ENCODE data around the gene ZNF189.
A peak's percentile ranks its signal among the peaks of the same experiment; 100 is the strongest.
"Not testable (repeated sequence)": the region's sequence is repeated elsewhere in the genome, so short reads cannot be mapped to it uniquely, and the experiment has no call there.

ZNF189 gene

DNA sequence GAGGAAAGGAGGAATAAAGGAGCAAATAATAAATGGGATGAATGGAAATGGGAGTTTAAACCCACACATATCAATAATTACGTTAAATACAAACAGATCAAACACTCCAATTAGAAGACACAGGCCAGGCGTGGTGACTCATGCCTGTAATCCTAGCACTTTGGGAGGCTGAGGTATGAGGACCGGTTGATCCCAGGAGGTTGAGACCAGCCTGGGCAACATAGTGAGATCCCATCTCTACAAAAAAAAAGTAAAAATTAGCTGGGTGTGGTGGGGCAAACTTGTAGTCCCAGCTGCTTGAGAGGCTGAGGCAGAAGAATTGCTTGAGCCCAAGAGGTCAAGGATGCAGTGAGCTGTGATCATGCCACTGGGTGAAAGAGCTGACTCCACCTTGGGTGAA lies 17.5 kb upstream of the ZNF189 start:
- DNase-seq, result no peak

DNA sequence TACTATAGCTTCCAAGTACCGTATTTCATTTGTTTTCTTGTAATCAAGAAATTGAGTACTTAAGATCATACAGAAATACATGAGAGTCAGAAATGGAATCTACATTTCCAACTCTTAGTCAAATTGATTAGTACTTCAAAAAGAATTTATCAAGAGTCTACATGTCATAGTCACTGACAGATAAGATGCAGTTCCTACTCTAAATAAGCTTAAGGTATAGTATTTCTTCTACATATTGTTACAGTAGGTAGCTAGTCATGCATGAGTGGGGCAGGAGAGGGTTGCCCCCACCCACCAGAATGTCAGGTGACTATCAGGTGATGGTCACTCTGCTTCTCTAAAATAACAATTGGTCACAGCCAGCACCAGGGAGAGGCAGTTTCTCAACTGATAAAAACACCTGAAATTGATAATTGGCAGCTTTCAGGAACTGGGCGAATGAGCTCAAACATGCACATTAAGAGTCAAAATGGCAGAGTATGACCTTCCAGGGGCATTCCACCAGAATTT lies 16.8 kb upstream of the ZNF189 start:
- no peak for DNase-seq

DNA sequence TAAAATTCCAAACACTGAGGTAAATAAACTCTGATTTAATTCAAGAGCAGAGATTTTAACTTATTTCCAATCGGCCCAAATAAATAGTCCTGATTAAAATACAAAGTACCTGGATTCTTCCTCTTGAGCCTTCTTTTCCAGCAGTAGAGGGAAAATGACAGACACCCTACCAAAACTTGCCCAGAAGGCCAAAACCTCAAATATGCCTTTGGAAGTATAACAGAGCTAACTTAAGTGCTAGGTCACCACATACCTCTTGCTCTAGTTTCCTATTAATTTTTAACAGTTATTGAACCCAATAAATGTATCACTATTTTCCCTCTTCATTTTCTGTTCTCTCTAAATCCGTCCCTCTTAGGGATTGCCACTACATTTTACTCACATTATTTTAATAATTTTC lies 15.3 kb upstream of the ZNF189 start:
- DNase-seq, result no peak

DNA sequence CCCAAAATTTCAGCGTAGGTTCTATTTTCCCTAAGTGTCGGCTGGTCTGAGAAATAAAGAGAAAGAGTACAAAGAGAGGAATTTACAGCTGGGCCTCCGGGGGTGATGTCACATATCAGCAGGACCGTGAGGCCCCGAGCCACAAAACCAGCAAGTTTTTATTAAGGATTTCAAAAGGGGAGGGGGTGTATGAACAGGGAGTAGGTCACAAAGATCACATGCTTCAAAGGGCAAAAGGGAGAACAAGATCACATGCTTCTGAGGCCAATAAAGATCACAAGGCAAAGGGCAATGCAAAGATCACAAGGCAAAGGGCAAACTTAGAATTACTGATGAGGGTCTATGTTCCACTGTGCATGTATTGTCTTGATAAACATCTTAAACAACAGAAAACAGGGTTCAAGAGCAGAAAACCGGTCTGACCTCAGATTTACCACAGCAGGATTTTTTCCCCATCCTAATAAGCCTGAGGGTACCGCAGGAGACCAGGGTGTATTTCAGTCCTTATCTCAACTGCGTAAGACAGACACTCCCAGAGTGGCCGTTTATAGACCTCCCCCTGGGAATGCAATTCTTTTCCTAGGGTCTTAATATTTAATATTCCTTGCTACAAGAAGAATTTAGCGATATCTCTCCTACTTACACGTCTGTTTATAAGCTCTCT lies 13.6 kb upstream of the ZNF189 start, which contains the start of gene BAAT:
TSS of gene BAAT (minus strand) at position 134 of the 664 bp plus-strand sequence. CDS start 13,602 bp downstream, outside the sequence.
- not testable (repeated sequence) for DNase-seq

DNA sequence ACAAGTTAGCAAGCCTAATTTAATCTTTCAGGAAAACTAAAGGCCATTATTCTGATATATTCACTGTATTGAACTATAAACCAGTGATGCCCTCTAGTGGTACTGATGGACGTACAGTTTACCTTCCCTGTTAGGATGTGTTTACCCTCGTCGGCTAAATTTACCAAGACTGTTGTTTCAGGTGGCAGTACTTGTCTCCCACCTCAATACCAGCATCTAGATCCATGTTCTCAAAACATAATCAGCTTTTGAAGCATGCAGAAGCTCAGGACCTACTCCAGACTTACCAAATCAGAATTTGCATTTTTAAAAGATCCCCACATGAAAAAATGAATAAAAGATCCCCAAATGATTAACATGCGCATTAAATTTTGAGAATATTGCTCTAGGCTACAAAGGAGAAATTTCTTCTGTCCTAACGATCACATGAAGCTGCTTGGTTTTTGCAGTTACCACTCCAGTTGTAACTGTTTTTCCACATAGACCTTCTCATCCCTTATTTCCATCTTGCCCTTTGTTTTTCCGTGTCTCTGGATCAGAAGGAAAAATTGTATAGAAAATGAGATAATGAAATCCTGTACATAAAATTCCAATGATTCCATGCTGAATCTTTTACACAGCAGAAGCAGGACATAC lies 10.7 kb upstream of the ZNF189 start:
- DNase-seq, result peak; percentile 42

DNA sequence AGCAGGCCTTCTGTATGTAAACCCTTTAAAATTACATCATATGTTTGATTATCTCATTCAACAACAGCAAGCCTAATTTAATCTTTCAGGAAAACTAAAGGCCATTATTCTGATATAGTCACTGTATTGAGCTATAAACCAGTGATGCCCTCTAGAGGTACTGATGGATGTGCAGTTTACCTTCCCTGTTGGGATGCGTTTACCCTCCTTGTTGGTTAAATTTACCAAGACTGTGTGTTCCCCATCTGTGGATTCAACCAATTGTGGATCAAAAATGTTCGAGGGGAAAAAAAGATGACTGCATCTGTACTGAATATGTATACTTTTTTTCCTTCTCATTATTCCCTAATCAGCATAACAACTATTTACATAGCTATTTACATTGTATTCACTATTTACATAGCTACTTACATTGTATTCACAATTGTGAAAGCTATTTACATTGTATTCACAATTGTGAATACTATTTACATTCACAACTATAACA lies 10.1 kb upstream of the ZNF189 start:
- DNase-seq, result no peak

DNA sequence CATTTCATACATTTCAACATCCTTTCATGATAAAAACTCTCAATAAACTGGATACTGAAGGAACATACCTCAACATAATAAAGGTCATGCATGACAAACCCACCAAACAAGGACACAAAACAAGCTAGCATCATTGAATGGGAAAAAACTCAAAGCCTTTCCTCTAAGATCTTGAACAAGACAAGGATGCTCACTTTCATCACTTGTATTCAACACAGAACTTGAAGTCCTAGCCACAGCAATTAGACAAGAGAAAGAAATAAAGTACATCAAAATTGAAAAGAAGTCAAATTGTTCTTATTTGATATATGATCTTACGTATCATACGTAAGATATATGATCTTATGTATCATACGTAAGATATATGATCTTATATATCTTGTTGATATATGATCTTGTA lies 5.5 kb upstream of the ZNF189 start:
- no peak for DNase-seq

DNA sequence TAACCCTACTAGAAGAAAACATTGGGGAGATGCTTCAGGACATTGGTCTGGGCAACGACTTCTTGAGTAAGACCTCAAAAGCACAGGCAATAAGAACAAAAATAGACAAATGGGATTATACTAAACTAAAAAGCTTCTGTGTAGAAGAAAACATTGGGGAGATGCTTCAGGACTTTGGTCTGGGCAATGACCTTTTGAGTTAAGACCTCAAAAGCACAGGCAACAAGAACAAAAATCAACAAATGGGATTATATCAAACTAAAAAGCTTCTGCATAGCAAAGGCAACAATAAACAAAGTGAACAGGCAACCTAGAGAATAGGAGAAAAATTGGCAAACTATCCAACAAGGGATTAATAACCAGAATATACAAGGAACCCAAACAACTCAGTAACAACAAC lies 4.0 kb upstream of the ZNF189 start:
- DNase-seq, result no peak

DNA sequence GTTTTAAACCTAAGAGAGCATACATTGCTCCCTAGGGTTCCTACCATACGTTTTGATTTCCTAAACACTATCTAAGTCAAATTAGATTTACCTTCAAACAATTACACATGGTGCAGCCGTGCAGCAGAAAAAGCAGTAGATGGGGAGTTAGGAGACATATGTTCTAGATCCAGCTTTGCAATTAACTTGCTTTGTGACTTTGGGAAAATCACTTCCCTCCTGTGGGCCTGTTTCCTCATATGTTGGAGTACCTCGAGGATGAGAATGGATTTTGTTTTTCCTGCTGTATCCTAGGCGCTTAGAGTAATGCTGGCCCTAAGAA lies 944 bp upstream of the ZNF189 start:
- DNase-seq, result no peak

DNA sequence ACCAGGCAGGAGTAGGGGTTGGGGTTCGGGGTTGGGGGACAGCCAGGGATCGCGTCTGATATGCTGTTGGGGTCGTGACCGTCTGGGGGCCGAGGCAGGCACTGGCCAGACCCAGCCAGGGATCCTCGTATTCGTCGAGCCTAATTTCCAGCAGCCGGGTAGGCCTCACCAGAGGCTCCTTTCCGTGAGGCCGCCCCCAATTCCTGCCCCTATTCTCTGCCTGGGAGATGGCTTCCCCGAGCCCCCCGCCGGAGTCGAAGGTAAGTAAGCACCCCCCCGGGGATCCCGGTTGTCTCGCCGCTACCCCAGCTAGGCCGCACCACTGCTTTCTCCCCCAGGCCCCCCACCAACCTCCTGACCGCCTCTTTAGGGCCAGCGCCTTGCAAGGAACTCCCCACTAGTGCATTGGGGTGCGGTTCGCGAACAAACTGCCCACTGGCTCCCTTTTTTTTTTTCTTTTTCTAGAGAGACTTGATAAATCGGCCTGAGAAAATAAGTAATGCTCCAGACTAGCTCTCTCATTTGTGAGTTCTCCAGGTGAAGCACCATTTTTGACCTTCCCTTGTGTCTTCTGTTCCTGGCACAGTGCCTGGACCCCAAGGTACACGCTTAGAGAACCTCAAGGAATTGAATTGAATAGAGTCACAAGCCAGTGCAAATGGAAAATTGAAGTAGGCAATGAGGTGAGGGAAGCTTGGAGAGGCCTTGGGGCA lies 435 bp downstream of the ZNF189 start:
- no peak for DNase-seq

DNA sequence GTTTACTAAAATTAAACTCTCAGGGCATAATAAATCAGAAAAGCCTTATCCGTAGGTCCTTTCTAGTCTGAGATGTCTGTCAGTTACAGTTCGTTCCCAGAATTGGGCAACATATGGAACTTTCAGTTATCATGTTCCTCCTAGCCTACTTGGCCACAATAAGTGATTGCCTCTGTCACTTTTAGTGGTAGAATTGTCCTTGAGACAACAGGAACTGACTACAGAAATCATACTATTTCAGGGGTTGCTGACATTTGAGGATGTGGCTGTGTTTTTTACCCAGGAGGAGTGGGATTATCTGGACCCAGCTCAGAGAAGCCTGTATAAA lies 956 bp downstream of the ZNF189 start:
- DNase-seq, result peak; percentile 70

DNA sequence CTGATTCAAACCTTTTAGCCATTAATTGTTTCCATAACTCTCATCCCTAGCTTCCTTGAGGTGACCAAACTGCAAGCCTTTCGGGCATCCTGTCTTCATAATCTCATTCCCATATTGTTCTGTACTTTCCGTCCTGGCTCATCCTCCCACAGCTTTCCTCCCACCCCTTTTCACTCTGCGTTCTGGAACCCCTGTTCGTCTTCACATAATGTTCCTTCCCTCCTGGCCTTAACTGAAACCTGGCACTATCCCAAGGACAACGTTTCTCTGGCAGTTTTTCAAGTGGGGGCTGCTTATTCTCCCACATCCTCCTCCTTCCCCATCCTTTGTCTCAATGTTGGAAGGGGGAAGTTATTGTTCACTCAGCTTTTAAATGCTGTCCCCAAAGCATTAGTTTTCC lies 1.5 kb downstream of the ZNF189 start:
- peak; percentile 19 for DNase-seq

DNA sequence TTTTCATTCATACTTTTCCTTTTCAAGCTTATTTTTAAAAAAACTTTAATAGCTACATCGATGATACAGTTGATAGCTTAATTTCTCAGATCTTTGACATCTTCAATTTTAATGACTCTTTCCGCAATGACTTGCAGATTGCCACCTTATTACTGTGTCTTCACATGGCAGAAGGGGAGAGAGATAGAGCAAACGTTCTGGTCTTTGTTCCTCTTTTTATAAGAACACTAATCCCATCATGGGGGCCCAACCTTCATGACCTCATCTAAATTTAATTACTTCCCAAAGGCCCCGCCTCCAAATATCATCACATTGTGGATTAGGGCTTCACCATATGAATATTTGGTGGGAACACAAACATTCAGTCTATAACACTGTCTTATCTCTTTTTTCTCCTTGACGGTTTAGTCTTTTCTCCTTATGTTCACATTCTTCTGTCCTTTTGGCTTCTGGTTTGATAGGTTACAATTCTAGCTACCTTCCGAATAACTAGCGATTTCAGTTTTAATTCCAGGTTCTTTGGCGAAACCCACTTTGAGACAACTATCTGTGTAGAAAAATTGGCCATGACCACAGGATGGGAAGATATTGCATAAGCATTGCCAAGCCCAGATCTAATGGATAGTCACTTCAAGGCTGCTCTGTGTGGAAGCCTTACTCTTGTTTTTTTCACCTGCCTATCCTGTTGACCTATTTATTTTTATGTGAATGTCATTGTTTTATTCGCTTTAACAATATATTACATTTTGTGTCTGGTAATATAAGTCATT lies 5.0 kb downstream of the ZNF189 start:
- no peak for DNase-seq

DNA sequence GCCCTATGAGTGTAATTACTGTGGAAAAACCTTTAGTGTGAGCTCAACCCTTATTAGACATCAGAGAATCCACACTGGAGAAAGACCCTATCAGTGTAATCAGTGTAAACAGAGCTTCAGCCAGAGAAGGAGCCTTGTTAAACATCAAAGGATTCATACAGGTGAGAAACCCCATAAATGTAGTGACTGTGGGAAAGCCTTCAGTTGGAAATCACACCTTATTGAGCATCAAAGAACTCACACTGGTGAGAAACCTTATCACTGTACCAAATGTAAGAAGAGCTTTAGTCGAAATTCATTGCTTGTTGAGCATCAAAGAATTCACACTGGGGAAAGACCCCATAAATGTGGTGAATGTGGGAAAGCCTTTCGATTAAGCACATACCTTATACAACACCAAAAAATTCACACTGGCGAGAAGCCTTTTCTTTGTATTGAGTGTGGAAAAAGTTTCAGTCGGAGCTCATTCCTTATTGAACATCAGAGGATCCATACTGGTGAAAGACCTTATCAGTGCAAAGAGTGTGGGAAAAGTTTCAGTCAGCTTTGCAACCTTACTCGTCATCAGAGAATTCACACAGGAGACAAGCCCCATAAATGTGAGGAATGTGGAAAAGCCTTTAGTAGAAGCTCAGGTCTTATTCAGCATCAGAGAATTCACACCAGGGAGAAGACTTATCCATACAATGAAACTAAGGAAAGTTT lies 9.9 kb downstream of the ZNF189 start:
- DNase-seq, result no peak

DNA sequence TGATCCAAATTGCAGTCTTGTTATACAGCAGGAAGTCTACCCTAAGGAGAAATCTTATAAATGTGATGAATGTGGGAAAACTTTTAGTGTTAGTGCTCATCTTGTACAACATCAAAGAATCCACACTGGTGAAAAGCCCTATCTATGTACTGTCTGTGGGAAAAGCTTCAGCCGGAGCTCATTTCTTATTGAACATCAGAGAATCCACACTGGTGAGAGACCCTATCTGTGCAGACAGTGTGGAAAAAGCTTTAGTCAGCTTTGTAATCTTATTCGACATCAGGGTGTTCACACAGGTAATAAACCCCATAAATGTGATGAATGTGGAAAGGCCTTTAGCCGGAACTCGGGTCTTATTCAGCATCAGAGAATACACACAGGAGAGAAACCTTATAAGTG lies 10.4 kb downstream of the ZNF189 start:
- no peak for DNase-seq

DNA sequence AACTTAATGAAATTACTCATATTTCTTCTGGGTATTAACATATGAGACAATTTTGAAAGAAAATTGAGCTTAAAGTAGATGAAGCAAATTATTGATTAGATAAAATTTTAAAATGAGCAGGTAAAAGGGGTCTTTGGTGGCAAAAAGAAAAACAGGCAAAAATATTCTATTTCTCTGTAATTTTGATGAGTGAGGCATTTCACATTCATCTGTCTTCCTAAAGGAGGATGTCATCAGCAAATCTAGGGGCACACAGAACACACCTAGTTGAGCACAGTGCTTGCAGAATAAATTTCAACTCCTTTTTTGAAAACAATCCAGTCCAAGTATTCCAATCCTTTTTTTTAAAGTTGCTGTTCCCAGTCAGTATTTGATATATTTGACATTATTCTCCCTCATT lies 16.2 kb downstream of the ZNF189 start:
- DNase-seq, result no peak

DNA sequence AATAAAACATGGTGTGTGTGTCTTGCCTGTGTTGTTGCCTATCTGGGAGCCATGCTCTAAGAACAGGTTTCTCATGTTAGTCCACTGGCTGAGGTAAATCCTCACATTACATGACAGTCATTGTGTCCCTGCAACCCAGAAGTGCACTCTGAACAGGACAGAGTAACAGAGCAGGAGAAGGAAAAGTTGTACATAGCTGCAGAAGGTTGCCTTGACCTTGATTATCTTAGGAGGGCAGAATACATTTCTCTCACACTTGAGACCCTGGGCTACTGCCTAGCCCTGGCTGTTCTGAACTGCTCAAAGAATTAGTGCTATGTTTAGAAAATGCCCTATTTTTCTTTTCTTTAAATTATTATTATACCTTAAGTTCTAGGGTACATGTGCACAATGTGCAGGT lies 16.9 kb downstream of the ZNF189 start:
- DNase-seq, result no peak

DNA sequence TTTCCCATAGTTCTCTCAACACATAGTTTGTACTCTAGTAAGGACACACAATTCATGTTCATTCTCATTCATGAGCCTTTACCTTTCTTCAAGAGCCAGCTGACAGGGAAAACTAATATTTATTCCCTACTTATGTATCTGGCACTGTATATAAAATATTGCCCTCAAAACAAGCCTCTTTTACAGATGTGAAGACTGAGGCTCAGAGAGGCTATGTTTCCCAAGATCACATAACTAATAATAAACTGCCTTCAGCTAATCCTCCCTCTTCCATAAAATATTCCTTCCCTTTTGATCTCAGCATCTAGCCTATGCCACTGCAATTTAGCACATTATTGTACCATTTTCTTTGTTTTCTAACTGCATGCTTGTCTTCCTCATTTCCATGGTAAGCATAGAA lies 18.7 kb downstream of the ZNF189 start:
- DNase-seq, result no peak

DNA sequence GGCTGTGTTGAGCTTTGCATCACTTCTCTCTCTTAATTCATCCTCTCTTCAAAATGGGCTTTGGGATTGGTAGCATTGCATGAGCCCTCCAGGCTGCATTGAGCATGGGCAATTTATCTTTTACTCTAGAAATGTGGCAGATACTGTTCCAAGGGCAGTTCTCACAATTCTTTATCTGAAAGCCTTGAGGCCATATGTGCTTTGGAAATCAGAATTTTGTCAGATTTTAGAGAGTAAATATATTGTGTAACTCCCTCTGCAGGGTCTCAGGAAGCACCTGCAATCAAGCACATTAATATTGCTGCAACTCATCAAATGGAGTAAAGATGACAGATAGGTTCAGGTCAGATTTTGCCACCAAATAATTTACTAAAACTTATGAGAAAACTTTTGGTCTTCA lies 19.3 kb downstream of the ZNF189 start:
- DNase-seq, result no peak

DNA sequence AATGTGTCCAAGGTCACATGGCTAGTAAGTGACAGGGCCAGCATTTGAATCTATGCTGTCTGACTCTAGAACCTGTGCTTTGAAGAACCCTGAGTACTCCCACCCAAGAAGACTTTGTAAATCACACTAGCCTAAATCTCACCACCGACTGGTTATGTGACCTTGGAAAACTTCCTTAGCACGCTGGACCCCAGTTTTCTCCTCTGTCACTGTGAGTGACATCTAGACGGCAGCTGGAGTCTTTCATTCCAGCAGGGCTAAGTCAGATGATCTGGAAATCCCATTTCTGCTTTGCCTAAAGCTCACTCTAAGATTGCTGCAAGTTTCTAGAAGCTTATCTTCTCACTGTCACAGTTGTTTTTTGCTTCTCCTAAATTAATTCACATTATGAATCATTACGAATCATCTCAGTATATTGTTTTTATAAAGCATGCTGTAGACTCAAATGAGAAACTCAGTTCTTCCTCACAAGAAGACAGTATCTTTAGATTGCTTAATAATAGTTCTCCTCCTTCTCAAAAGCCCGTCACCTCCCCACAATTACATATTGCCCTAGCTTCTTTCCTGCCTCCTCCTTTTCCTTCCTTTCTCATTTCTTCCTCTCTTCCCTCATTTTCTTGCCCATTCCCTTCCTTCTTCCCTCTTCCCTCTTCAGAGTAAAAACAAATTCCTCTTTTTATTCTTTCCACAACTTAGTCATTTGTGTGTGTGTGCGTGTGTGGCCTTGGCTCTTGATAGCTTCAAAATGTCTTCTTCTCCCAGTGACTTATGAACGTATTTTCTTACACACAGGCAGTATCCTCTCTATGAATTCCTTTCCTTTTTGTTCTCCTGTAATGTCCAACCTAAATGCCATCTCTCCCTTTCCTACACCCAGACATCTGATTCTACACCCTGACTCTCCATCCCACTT lies 20.1 kb downstream of the ZNF189 start:
- DNase-seq, result no peak

DNA sequence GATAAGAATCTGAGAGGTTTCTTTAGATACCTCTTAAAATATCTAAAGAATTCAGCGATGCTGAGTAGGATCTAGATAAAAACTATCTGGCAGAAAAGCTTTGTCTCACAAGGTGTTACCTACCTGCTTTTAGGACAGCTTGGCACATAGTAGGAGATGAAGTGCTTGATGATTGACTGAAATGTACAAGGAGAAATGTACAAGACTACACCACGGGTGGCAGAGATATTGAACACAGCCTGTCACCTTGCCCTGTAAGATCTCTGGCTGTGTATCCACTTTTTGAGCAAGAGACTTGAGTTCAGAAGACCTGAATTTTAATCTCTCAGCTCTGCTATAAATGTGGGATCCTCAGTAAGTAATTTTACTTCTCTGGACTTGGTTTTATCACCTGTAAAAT lies 21.2 kb downstream of the ZNF189 start:
- no peak for DNase-seq

DNA sequence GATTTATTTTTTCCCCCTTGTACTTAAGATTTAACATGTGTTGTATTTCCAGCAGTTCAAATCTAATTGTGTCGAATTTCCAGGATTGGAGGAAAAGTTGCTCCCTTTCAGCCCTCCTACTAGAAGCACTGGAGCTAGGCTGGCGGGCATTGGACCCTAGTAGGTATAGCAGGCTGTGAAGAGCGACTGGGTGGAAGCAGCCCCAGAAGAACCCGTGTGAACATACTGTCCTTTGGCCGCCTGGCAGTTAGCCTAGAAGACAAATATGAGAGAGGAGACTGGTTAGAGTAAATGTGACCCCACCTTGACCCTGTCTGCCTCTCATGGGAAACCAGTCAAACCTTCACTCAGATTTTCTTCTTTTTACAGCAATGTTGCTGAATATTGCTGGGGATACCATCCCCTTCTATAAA lies 23.0 kb downstream of the ZNF189 start:
- no peak for DNase-seq

Measured in inflammatory macrophage treated with lipopolysaccharide for 4 hours (primary cell).